NCI-H2227 treated with DMSO at 0.1 percent for 48 hours (cell line): Measurements from ENCODE around the gene GPATCH3.
"Not testable (repeated sequence)": the region's sequence is repeated elsewhere in the genome, so short reads cannot be mapped to it uniquely, and the experiment has no call there.

ENCODE experiments used
- DNase-seq: peaks from one replicate; lab custom pipeline; 2025; lab: John Stamatoyannopoulos, UW

Gene GPATCH3, protein sequence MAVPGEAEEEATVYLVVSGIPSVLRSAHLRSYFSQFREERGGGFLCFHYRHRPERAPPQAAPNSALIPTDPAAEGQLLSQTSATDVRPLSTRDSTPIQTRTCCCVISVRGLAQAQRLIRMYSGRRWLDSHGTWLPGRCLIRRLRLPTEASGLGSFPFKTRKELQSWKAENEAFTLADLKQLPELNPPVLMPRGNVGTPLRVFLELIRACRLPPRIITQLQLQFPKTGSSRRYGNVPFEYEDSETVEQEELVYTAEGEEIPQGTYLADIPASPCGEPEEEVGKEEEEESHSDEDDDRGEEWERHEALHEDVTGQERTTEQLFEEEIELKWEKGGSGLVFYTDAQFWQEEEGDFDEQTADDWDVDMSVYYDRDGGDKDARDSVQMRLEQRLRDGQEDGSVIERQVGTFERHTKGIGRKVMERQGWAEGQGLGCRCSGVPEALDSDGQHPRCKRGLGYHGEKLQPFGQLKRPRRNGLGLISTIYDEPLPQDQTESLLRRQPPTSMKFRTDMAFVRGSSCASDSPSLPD

DNA sequence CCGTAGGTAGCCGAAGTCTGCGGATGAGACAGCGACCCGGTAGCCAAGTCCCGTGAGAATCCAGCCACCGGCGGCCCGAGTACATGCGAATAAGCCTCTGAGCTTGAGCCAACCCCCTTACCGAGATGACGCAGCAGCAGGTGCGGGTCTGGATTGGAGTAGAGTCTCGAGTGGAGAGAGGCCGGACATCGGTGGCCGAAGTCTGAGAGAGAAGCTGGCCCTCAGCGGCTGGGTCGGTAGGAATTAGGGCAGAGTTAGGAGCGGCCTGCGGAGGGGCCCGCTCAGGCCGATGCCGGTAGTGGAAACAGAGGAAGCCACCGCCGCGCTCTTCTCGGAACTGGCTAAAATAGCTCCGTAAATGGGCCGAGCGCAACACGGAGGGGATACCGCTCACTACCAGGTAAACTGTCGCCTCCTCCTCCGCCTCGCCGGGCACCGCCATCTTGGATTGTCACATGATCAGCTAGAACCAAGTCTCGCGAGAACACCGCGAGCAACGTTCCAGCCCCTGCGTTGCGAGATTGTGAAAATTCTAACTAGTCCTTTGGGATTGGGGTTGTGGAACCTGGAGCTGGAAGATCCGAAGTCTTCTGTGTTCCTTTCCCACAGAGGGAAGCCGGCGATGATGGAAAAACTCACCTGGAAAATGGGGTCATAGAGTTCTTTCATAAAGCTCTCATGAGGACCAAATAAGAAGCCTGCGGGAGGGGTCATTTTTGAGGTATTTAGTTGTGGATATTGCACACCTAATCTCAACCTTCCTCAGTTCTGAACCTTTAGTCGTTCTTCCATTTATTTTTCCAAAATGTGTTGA, at the start of gene GPATCH3:
TSS of gene GPATCH3 (minus strand) at position 467 of the 814 bp plus-strand sequence. CDS start at position 442, 25 bp downstream.
- peak; percentile 96 for DNase-seq

DNA sequence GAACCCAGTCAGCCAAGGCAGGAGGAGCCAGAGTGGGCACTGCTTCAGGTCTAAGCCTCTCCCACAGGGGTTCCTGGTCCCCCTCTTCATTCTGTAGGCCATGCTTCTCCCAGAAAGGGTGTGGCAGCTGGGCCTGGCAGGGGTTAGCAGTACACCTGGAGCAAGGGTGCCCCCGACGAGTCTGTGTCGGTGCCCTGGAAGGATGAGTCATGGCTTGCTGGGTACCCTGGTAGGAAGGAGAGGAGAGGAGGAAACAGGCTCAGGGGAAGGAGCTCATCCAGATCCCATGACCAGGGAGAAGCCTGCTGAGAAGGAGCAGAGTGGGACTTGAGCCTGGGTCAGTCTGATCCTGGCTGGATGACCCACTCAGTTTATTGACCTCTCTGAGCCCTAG, 49.7 kb upstream of the GPATCH3 start:
- no peak for DNase-seq

DNA sequence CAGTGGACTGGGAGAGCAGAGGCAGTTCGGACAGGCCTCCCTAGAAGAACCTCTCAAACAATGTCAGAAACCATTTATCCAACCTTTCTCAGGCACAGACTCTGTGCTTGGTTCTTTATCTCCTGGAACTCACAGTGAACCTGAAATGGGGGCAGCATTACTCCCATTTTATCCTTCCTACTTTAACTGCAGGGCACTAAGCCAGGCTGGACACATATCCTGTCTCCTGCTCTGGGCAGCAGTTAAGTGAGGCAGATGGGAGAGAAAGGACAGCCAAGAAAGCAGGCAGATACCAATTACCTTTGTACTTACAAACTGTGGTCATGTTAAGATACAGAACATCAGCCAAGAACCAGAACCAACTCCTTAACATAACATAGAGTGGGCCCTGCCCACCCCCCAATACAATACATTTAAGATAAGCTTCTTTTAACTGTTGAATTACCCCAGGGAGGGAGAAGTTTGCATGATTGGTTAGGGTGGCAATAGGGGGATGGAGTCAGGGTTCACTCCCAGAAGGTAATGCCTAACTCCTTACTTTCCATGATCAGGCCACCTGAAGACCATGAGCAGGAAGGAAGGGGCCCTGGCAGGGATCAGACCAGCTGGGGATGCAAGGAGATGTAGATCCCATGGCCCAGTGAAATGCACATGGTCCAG, 49.1 kb upstream of the GPATCH3 start:
- DNase-seq = no peak

DNA sequence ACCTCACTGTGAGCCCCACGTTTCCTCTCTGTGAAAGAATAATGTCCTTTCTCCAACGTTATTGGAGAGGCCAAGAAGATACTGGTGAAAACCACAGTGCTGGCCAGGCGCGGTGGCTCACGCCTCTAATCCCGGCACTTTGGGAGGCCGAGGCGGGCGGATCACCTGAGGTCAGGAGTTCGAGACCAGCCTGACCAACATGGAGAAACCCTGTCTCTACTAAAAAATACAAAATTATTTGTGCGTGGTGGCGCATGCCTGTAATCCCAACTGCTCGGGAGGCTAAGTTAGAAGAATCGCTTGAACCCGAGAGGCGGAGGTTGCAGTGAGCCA, 48.4 kb upstream of the GPATCH3 start:
- DNase-seq = not testable (repeated sequence)

DNA sequence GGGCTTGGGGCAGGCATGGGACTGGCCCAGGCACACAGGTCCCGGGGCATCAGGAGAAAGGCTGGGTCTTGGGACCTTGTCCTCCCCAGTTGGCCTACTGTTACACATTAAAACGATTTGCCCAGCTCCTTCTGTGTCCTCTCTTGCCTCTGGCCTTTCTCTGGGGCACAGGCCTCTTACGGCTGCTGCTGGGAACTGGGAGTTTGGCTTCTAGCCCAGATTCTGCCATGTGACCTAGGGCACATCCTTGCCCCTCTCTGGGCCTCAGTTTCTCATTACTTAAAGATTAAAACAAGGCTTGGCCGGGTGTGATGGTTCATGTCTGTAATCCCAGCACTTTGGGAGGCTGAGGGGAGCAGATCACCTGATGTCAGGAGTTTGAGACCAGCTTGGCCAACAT, 46.0 kb upstream of the GPATCH3 start:
- DNase-seq = no peak

DNA sequence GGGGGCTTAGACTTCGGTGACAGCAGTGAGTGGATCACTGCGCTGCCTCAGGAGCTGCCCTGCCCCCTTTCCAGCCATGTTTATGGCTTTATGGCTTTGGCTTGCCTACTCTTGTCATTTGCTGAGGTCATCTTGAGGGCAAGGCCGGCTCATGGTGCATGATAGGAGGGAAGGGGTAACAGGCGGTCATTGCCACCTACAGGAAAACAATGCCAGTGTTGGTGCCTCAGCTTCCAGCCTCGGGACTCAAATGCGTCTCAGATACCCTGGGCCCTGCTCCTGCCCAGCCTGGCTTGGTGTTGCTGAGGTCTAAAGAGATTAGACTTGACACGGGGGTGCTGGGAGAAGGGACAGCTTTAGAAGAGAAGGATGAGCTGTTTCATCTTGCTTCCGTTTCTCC, 45.5 kb upstream of the GPATCH3 start:
- no peak for DNase-seq

DNA sequence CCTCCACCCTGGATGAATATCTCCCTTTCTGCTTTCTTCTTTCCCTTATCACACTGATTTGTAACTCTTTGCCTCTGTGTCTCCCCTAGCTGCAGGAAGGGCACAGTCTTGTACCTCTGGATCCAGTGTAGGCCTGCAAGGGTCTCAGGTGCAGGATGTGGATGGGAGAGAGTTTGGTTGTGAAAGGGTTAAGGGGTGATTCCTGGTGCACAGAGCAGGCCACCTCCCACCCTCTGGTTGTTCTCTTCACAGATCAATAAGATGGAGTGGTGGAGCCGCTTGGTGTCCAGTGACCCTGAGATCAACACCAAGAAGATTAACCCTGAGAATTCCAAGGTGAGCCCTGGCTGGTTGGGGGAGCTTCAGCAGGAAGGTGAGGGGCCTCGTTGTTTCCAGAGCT, 44.9 kb upstream of the GPATCH3 start:
- no peak for DNase-seq

DNA sequence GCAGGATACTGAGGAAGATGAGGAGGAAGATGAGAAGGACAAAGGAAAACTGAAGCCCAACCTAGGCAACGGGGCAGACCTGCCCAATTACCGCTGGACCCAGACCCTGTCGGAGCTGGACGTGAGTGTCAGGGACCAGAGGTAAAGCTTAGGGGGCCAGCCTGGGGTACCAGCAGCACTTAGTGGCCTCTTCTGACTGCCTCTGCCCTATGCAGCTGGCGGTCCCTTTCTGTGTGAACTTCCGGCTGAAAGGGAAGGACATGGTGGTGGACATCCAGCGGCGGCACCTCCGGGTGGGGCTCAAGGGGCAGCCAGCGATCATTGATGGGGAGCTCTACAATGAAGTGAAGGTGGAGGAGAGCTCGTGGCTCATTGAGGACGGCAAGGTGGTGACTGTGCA, 42.4 kb upstream of the GPATCH3 start:
- no peak for DNase-seq

DNA sequence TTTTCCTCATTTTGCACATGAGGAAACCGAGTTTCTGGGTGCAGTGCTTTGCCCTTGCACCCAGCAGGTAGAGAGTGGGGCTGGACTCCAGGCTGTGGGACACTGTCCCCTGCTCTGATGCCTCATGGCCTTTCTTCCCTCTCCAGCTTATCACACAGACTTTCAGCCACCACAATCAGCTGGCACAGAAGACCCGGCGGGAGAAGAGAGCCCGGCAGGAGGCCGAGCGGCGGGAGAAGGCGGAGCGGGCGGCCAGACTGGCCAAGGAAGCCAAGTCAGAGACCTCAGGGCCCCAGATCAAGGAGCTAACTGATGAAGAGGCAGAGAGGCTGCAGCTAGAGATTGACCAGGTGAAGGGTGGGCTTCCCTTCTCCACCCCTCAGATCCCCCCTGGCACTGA, 41.0 kb upstream of the GPATCH3 start:
- DNase-seq = no peak

DNA sequence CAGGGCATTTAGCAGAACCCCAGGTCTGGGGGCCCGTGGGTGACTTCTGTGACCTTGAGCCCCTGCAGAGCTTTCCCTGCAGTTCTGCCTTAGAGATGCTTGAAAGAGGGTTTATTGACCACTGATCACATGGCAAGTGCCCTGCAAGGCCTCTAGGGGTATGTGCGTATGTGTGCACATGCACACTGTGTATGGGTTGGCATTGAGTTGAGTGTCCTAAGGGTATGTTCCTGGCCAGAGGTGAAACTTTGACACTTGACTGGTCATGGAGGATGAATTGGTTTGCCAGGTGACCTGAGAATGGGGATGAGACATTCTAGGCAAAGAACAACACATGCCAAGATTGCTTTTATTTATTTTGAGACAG, 38.4 kb upstream of the GPATCH3 start:
- no peak for DNase-seq

DNA sequence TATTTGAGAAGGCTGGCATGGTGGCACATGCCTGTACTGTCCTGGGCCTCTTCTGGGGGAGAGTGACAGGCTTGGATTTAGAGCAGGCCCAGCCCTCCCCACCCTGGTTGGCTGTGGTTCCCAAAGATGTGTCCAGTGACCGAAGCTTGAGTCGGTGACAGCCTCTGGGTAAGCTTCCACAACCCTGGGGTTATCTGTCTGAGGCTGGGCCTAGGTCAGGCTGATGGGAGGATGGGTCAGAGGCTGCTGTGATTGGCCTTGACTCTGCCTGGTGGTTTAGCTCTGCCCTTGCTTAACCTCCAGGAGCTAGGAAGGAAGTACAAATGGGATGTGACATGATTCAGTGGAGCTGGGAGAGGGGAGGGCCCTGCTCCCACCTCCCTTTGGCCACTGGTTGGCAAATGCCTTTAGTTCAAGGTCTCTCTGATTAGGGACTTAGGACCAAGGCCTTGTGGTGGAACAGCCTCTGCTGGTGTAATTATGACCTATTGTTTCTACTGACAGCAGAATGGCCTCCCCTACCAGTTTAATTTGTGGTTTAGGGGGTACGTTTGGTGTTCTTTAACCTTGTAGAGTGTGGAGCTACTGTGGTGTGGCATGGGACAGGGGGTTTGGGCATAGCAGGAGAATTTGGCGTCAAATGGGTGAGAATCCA, 37.9 kb upstream of the GPATCH3 start:
- no peak for DNase-seq

DNA sequence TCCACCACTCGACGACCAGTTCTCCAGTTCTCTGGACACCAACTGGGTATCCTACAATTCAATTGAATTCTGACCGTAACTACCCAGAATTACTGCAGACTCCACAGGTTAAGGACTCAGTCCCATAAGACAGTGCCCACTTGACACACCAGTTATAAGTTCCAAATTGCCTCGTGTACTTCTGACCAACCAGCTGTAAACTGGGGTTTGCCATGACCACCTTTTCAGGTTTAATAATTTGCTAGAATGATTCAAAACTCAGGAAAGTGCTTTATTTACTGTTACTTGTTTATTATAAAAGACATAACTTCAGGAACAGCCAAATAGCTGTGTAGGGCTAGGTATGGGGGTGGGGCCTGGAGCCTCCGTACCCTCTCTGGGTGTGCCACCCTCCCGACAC, 36.6 kb upstream of the GPATCH3 start:
- no peak for DNase-seq

DNA sequence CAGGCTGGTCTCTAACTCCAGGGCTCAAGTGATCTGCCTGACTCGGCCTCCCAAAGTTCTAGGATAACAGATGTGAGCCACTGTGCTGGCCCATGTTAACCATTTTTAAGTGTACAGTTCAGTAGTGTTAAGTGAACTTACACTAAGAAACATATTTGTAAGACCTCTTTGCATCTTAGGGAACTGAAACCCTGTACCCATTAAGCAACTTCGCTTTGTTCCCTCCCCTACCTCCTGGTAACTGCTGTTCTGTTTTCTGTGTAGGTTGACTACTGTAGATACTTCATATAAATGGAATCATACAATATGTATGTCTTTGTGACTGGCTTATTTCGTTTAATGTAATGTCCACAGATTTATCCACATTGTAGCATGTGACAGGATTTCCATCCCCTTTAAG, 32.3 kb upstream of the GPATCH3 start:
- no peak for DNase-seq

DNA sequence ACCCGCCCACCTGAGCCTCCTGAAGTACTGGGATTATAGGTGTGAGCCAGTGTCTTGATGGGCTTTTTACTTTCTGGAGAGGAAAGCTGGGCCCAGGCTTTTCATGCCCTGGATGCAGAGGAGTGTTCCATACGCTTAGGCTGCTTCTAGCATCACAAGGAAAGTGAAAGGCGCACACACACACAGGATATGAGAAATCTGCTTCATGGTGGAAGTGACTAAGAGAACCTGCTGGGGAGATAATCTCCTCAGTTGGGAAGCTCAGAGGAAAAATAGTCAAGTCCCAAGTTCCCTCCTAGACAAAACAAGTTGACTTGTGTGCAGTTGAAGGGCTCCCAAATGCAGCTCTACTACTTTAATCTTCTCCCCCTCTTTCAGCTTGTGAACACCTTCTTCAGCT, 23.4 kb upstream of the GPATCH3 start:
- DNase-seq = no peak

DNA sequence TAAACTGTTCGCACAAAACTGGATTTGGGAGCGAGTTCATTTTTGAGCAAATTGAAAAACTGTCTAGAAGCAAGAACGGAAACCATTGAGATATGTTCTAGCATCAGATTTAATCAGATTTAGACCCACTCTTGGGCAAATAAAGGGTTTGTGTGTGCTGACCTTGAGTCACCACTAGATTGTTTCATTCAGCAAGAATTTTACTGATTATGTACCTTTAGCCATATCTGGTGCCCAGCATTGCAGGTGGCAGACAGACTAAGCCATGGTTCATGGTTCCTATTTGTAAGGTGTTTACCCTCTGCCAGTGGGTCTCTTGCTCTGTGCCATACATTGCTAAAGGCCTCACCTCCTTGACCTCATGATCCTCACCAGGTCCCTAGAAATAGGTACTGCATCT, 22.6 kb upstream of the GPATCH3 start:
- DNase-seq = no peak

DNA sequence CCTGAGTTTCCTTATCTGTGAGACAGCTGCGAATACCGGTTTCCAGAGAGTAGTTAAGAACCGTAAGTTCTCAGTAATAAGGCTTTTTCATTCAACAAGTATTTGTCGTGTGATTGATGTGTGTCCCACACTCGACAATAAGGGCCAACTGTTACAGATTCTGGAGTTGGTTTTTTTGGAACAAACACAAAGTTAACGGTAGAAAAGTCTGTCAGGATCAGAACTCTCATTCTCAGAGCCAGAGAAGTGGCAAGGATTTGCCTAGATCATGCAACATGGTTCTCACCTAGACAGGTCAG, 22.1 kb upstream of the GPATCH3 start:
- no peak for DNase-seq

DNA sequence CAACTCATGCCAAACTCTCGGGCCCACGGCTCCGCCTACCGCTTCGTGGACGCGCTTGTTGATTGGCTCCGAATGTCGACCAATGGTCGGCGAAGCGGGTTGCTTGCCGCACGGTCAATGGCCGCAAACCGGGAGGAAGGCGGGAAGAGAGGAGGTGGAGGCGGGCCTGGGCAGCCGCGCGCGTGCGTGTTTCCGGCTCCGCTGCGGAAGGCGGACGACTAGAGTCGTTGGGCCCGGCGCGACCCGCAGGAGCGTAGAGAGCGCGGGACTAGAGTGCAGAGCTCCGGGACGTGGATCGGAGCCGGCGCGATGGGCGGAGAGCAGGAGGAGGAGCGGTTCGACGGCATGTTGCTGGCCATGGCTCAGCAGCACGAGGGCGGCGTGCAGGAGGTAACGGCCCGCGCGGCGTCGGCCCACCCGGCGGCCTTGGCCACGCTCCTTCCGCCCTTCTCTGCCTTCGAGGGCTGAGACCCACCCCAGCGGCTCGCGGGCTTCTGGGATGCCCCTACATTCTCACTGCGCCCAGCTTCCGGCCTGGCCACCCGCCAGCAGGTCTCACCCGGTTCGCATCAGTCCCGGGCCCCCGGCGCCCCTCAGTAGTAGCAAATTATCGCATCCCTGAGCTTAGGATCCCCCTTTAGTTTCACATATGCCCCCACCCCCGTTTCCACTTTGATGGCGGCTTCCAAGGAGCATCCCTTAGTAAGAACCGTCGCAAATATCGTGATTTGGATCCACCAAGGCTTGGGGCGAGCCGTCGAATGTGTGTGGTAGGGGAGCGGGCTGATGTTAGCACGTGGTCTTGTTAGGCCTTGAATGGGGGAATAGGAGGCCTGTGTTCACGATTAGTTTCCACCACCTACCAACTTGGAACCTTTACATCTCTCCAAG, 21.5 kb upstream of the GPATCH3 start, which contains the start of gene NUDC:
TSS of gene NUDC (plus strand) at position 204 of the 891 bp plus-strand sequence. CDS start at position 310, 106 bp downstream.
- peak; percentile 94 for DNase-seq

DNA sequence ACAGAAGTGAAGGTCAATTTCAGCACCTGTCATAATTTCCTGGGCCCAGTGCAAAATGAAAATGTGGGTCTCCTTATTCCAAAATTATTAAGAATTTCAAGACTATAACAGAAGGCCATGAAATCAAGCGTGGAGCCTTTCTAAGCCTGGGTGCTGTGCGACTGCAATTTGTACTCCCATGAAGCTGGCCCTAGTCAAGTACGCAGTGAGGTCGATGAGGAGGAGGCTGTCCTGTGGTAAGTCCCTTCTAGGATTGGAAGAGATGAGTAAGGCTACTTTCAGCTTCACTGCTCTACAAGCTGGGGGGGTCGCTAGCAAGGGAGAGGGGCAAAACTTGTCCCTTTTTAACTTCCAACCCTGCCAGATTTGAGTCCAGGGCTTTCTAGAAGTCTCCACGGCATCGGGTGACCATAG, 20.9 kb upstream of the GPATCH3 start:
- DNase-seq = no peak

DNA sequence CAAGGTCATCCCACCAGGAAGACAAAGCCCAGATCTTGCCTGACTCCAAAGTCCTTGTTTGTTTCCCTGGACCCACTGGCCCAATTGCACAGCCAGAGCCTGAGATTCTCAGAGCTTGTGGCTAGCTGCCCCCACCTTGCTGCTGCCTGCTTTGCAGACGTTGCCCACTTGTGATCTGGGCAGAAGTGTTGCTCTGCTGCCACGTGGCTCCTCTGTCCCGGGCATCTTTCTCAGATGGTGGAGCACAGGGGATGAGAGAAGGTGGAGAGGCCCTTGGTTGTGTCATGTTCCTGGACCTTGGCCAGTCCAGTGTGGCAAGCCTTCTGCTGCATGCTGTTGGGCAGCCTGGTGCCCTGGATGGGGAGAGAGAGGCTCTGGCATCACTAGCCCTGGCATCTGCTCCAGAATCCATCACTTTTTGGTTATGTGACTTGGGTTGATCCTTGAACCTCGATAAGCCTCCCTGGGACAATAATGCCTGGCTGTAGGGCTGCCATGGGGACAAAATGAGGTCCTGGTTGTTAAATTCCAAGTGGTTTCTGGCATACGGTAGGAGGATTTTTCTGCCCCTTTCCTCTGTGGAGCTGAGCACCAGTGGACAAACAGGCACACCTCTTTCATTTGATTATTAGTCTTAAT, 15.1 kb upstream of the GPATCH3 start:
- DNase-seq = no peak

DNA sequence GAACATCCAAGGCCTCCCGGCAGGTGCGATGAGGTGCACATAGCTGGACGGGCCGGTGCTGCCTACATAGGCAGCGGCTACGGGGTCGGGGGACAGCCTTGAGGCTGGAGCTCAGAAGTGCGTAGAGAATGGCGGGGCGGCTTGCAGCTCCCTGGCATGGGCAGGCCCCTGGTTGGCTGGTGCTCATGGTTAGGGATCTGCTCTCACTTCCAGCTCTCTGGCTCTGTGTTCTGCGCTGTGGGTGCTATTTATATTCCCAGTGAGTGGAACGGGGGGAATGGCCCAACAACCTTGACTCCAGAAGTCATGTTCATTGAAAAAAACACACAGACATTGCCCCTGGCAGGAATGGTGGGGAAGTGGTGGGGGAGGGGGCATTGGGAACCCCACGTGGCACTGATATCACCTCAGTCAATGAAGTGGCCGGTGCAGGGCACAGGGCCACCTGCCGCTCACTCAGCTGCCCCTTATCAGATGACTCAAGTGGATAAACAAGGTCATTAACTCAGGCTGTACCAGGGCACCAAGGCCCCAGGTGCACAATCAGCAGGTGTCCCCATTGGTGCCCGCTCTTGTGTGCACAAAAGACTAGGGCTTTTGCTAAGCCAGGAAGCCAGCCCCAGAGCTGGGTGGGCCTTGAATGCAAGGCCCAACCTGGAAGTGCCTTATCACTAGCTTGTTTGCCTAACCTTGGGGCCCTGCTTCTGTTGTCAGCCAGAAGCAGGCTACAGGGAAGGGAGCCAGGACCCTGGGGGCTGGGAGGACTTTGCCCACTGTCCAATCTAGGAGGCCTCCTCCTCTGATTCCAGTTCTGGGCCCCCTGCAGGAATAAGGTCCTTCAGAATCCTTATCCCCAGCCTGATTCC, 13.7 kb upstream of the GPATCH3 start, which contains the start of gene NR0B2:
TSS of gene NR0B2 (minus strand) at position 222 of the 866 bp plus-strand sequence. CDS start at position 187, 35 bp downstream.
- no peak for DNase-seq
